GM12874 (cell line): ENCODE measurements around the gene HLTF.

Experiments
- CTCF ChIP-seq: IDR thresholded peaks from 2 replicates; pipeline ENCODE4 v1.5.1; 2011; ENCODE audit warnings: low read depth, mild to moderate bottlenecking, control low read depth, low read length, moderate library complexity; ENCODE audit not compliant: insufficient read depth

Gene HLTF

GRCh38 chr3:149120051-149120972, 34.0 kb upstream of the HLTF start:
- TF ChIP-seq CTCF: peak; percentile 46; the same call in 1 of the 2 replicates

GRCh38 chr3:149119466-149119865, 33.1 kb upstream of the HLTF start:
- TF ChIP-seq CTCF: no peak

GRCh38 chr3:149118724-149119123, 32.4 kb upstream of the HLTF start:
- TF ChIP-seq CTCF: no peak

GRCh38 chr3:149115114-149115513, 28.8 kb upstream of the HLTF start:
- TF ChIP-seq CTCF: no peak

GRCh38 chr3:149114458-149114857, 28.1 kb upstream of the HLTF start:
- no peak for TF ChIP-seq CTCF

- no peak for TF ChIP-seq CTCF
These were observed 18.2 kb upstream of the HLTF start for GRCh38 chr3:149104484-149104883.

- TF ChIP-seq CTCF: no peak
These were observed 15.3 kb upstream of the HLTF start for GRCh38 chr3:149101641-149102040.
